Colonic mucosa (tissue), 4 donors: ENCODE results near the gene HOXC9. TPM values are rescaled to one million over a fixed set of nuclear protein-coding genes. Genes with fewer than 3 reads are reported as not detected.

ENCODE experiments used
- DNase-seq: peaks from one replicate; pipeline ENCODE4 v3.0.0-alpha.2; 2020
- H3K27ac ChIP-seq: fragments of 200-600 bp; one replicate; pipeline ENCODE4 v1.8.0; 2021
- H3K27me3 ChIP-seq: fragments of 200-600 bp; one replicate; pipeline ENCODE4 v1.8.0; 2021
- H3K36me3 ChIP-seq: fragments of 200-600 bp; one replicate; pipeline ENCODE4 v1.8.0; 2021
- H3K4me1 ChIP-seq: fragments of 200-600 bp; one replicate; pipeline ENCODE4 v1.8.0; 2021; ENCODE audit warnings: mild to moderate bottlenecking
- H3K4me3 ChIP-seq: fragments of 200-600 bp; one replicate; pipeline ENCODE4 v1.8.0; 2021
- H3K9ac ChIP-seq, 2 donors: one replicate each; pipeline ENCODE4 v1.7.0; 2013; ENCODE audit warnings: control low read depth in 2 of 2, low read depth in 2 of 2, low read length in 2 of 2
- H3K9me3 ChIP-seq: fragments of 200-600 bp; one replicate; pipeline ENCODE4 v1.8.0; 2021
- intact Hi-C: fragments of 100-400 bp; cut with DNase I; formaldehyde crosslinking; loops from one replicate; pipeline ENCODE4 v1.14.1; 2022
- total RNA-seq, 2 donors: library from RNA; stranded (reverse); fragmentation: NEBNext Ultra II Directional in 1 of 2; extraction: Animal tissue kit (Norgen Biotek cat#: 25700) in 1 of 2; gene quantifications; one replicate each; pipeline ENCODE4 v1.2.1, GENCODE V29; 2021
- TF ChIP-seq, protein P1 (sequence below): fragments of 200-600 bp; IDR thresholded peaks from one replicate; pipeline ENCODE4 v1.8.0; 2022; ENCODE audit warnings: antibody characterized with exemption, mild to moderate bottlenecking
- donor health status: healthy.
- donor health status: DM: no; HTN: no; CAD: no.
- donor health status: DM: no; HTN: no; CAD: no.

The HOXC9 gene
- total RNA-seq, 2 donors from 2014 or later: not detected

DNA sequence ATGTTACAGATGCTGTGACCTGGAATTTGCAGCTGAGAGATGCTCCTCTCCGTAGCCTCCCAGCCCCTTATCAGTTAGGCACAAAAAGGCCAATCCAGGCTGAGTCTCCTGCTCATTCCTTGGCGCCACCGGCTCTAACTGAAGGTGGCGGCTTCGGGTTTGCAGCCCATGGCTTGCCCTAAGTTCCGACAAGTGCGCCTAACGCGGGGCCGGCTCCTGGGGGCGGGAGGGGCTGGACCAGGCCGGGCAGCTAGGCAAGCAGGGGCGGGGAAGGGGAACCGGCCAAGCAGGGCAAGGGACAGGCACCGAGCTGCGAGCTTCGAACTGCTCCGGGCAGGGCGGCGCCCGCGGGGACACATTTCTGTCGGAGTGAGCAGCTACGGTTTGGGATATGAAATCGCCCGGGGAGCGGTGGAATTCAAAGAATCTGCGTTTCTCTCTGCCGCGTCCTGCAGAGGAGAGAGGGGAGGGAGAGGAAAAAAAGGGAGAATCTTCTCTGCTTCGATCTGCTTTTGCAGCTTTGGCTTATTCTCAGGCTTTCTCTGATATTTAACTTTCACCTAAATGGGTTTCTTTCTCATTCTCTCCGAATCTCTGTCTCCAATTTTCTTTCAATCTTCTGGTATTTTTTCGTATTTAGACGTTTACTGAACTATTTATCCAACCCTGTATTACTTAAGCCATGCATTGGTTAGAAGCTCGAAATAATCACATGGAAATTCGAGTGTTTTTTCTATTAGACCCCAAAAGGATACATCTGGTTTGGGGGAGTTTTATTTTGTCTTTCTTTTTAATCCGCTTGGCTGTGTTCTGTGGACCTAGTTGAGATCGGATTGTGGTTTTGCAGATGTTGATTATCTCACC is 46.9 kb upstream of the HOXC9 start:
- no peaks in the 10 kb centered on the region for H3K9me3 ChIP-seq
- H3K27ac ChIP-seq: no peak overlapping the region
- TF ChIP-seq, protein P1, sequence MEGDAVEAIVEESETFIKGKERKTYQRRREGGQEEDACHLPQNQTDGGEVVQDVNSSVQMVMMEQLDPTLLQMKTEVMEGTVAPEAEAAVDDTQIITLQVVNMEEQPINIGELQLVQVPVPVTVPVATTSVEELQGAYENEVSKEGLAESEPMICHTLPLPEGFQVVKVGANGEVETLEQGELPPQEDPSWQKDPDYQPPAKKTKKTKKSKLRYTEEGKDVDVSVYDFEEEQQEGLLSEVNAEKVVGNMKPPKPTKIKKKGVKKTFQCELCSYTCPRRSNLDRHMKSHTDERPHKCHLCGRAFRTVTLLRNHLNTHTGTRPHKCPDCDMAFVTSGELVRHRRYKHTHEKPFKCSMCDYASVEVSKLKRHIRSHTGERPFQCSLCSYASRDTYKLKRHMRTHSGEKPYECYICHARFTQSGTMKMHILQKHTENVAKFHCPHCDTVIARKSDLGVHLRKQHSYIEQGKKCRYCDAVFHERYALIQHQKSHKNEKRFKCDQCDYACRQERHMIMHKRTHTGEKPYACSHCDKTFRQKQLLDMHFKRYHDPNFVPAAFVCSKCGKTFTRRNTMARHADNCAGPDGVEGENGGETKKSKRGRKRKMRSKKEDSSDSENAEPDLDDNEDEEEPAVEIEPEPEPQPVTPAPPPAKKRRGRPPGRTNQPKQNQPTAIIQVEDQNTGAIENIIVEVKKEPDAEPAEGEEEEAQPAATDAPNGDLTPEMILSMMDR: no peak
- intact Hi-C loops: no loop called here
- peaks cover 95% of the 10 kb centered on the region for H3K27me3 ChIP-seq
- no peak for DNase-seq
- H3K4me3 ChIP-seq: no peak overlapping the region
- no peaks in the 10 kb centered on the region for H3K4me1 ChIP-seq
- no peak overlapping the region for H3K9ac ChIP-seq
- H3K36me3 ChIP-seq: no peaks in the 10 kb centered on the region

DNA sequence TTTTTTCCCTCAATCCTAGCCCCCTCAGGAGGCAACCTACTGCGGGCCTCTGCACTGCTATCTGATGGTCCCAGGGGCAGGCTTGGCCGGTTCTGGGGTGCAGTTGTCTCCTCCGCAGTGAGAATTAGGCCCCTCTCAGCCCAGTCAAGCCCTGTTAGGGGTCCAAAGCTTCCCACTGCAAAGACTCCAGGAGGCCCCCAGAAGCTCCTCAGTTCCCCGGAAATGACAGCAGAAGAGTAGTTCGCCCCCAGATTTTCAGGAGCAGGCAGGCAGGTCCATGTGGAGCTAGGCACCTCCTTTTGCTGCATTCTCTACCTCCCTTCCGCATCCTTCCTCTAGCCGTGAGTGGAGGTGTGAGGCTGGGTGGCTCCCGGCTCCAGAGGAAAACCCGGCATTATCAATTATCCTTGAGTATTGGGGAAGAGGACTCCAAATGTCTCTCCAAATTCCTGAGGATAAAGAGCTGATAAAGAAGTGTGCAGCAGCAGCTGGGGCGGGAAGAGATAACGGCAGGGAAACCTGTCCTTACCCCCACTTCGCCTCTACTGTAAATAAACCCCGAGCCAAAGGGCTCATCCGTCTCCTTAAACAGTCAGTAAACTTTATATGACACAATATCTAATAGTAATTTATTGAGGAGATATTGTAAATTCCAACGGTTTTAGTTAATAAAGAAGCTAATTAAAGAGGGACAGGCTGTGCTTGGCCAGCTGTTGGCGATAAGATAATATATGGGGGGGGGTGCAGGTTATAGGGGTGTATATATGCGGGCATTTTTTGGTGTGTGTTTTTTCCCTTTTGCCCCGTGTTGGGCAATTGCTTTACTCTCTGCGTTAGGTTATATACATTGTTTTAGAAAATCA is 45.9 kb upstream of the HOXC9 start:
- TF ChIP-seq, protein P1: no peak
- H3K4me3 ChIP-seq: no peak overlapping the region

DNA sequence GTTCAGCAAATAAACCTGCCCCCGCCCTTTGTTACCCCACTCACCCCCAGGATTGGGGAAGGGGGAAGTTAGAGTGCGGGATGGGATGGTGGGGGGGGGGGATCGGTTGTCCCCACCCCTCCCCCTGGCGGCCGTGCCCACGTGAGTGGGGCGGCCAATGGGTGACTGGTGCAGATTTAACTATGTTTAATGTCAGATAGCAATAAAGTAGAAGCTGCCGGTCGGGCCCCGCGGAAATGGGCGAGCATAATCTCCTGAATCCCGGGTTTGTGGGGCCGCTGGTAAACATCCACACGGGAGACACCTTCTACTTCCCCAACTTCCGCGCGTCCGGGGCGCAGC is 45.3 kb upstream of the HOXC9 start, which contains the start of gene HOXC12:
HOXC12 (plus strand) TSS at position 210 of the 342 bp plus-strand sequence; CDS start at position 237, 27 bp downstream.
- no peaks in the 10 kb centered on the region for H3K36me3 ChIP-seq
- intact Hi-C loops: no loop called here
- H3K27ac ChIP-seq: no peak within 1 kb of the TSS
- no peak within 1 kb of the TSS for H3K9ac ChIP-seq
- H3K27me3 ChIP-seq: peaks cover 97% of the 10 kb centered on the region
- TF ChIP-seq, protein P1: no peak
- H3K9me3 ChIP-seq: no peaks in the 10 kb centered on the region
- no peaks in the 10 kb centered on the region for H3K4me1 ChIP-seq
- DNase-seq: no peak
- H3K4me3 ChIP-seq: no peak within 1 kb of the TSS

More for the DNA sequence above, 45.9 kb upstream of the HOXC9 start:
- intact Hi-C loops: no loop called here
- no peak overlapping the region for H3K9ac ChIP-seq
- peaks cover 98% of the 10 kb centered on the region for H3K27me3 ChIP-seq
- H3K4me1 ChIP-seq: no peaks in the 10 kb centered on the region
- H3K9me3 ChIP-seq: no peaks in the 10 kb centered on the region
- no peak for DNase-seq
- H3K27ac ChIP-seq: no peak overlapping the region
- H3K36me3 ChIP-seq: no peaks in the 10 kb centered on the region

DNA sequence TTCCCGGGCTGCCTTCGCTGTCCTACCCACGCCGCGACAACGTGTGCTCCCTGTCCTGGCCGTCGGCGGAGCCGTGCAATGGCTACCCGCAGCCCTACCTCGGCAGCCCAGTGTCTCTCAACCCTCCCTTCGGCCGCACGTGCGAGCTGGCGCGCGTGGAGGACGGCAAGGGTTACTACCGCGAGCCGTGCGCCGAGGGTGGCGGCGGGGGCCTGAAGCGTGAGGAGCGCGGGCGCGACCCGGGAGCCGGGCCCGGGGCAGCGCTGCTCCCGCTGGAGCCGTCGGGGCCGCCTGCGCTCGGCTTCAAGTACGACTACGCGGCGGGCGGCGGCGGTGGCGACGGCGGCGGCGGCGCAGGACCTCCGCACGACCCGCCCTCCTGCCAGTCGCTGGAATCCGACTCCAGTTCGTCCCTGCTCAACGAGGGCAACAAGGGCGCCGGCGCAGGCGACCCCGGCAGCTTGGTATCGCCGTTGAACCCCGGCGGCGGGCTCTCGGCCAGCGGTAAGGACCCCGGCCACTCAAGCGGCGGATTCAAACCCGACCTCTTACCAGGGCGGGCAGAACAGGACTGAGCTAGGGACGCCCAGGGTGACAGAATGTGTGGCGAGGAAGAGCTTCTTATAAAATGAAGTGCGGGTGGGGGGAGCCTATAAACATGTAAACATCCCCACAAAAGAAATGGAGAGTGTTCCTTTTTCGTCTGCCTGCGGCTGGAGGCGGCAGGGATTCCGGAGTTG is 44.8 kb upstream of the HOXC9 start:
- Histone ChIP-seq H3K27ac (no peak overlapping the region), H3K27me3 (peaks cover 97% of the 10 kb centered on the region), H3K4me1 (no peaks in the 10 kb centered on the region), H3K9me3 (no peaks in the 10 kb centered on the region), H3K4me3 (no peak overlapping the region), H3K9ac (no peak overlapping the region), H3K36me3 (no peaks in the 10 kb centered on the region)
- DNase-seq: no peak
- intact Hi-C loops: no loop called here
- TF ChIP-seq, protein P1: no peak

DNA sequence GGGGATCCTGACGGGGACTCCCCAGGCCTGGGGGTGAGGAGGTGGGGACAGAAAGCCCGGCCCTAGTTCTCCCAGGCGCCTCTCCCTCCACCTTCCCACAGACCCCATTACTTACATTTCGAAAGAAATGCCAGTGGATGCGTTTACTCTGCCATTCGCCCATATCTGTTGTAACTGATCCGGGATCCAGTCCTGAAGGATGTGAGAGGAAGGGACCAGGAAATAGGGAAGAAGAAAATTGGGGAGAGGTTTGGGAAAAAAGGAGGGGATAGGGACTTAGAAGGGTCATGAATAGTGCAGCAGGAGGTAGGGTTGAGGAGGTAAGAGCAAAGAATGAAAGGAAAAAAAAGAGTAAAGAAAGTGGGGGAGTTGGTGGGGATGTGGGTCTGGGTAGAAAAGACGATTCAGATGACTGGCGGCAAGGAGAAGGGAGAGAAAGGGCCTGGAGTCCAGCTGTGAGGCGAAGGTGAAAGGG is 44.1 kb upstream of the HOXC9 start:
- peaks cover 97% of the 10 kb centered on the region for H3K27me3 ChIP-seq
- H3K9ac ChIP-seq: no peak overlapping the region
- H3K4me3 ChIP-seq: no peak overlapping the region
- H3K9me3 ChIP-seq: no peaks in the 10 kb centered on the region
- TF ChIP-seq, protein P1: no peak
- intact Hi-C loops: no loop called here
- DNase-seq: no peak
- no peaks in the 10 kb centered on the region for H3K4me1 ChIP-seq
- H3K36me3 ChIP-seq: no peaks in the 10 kb centered on the region
- H3K27ac ChIP-seq: no peak overlapping the region
